ENCODE results near the gene CKB.

DNA sequence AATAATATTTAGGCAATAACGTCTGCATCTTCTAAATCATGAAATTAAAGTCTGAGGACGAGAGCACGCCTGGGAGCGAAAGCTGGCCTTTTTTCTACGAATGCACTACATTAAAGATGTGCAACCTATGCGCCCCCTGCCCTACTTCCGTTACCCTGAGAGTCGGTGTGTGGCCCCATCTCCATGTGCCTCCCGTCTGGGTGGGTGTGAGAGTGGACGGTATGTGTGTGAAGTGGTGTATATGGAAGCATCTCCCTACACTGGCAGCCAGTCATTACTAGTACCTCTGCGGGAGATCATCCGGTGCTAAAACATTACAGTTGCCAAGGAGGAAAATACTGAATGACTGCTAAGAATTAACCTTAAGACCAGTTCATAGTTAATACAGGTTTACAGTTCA lies 19.3 kb downstream of the CKB start:
- TF ChIP-seq, protein P1, sequence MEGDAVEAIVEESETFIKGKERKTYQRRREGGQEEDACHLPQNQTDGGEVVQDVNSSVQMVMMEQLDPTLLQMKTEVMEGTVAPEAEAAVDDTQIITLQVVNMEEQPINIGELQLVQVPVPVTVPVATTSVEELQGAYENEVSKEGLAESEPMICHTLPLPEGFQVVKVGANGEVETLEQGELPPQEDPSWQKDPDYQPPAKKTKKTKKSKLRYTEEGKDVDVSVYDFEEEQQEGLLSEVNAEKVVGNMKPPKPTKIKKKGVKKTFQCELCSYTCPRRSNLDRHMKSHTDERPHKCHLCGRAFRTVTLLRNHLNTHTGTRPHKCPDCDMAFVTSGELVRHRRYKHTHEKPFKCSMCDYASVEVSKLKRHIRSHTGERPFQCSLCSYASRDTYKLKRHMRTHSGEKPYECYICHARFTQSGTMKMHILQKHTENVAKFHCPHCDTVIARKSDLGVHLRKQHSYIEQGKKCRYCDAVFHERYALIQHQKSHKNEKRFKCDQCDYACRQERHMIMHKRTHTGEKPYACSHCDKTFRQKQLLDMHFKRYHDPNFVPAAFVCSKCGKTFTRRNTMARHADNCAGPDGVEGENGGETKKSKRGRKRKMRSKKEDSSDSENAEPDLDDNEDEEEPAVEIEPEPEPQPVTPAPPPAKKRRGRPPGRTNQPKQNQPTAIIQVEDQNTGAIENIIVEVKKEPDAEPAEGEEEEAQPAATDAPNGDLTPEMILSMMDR (IDR thresholded peaks at IDR 0.05) = no peak
- no peak for TF ChIP-seq EZH2 (IDR thresholded peaks at IDR 0.05; ENCODE audit: borderline replicate concordance, insufficient read depth, low read depth, low read length, poor library complexity, severe bottlenecking)
